Mesangial cell (primary cell): Measurements from ENCODE around the gene ANKRD20A1. TPM values are rescaled to one million over a fixed set of nuclear protein-coding genes. Genes with fewer than 3 reads are reported as not detected.

Experiments used
- total RNA-seq: library from RNA; depleted of rRNA; stranded (reverse); fragments of >200 nt; gene quantifications from 2 replicates; pipeline ENCODE4 v1.2.3, GENCODE V29; 2015

The ANKRD20A1 gene
- 0.13 and 0.16 TPM in 2 replicates for total RNA-seq

DNA sequence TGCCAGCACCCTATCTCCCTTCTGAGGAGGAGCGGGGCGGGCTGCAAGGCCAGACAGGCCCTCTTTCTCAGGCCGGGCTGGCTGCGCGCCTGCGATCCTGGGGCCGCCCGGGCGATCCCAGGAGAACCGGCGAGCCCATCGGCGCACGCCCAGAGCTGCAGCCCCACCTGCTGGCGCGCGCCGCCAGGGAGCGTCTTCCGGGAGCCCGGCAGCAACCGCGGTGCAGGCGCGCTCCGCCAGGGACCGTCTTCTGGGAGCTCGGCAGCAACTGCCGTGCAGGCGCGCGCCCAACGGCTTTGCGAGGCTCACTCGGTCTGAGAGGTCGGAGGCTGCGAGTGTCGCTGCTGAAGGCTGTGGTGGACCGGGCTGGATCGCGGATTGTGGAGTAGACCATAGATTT lies at the start of gene ANKRD20A1:
ANKRD20A1 (plus strand) TSS at position 61 of the 400 bp plus-strand sequence. CDS start 496 bp downstream, outside the sequence.

